SK-N-SH (cell line): ENCODE data around the gene F2RL3.

Experiments used
- CTCF ChIP-seq: fragments of 200-600 bp; sonication (generic); IDR thresholded peaks from 2 replicates; pipeline ENCODE4 v1.6.1; 2017; ENCODE audit warnings: antibody characterized with exemption, mild to moderate bottlenecking, moderate library complexity
- ZBTB33 ChIP-seq: IDR thresholded peaks from 2 replicates; pipeline ENCODE4 v1.4.0; 2012; ENCODE audit warnings: low read depth, borderline replicate concordance

- TF ChIP-seq CTCF = no peak; the same call in 1 of the 2 replicates
- TF ChIP-seq ZBTB33 = no peak
These were observed 625 bp downstream of the F2RL3 start for GRCh38 chr19:16889366-16889882.
